ENCODE results near the gene CES4A. TPM values are rescaled to one million over a fixed set of nuclear protein-coding genes. Genes with fewer than 3 reads are reported as not detected.
A peak's percentile ranks its signal among the peaks of the same experiment; 100 is the strongest.

Gene CES4A
- total and polyA plus RNA-seq, 9 of the 15 experiments (the other 6 are each of a cell fraction or from before 2014, with no cell fraction given) = 0.09 to 0.13 (median 0.11) TPM; not detected in 6

DNA sequence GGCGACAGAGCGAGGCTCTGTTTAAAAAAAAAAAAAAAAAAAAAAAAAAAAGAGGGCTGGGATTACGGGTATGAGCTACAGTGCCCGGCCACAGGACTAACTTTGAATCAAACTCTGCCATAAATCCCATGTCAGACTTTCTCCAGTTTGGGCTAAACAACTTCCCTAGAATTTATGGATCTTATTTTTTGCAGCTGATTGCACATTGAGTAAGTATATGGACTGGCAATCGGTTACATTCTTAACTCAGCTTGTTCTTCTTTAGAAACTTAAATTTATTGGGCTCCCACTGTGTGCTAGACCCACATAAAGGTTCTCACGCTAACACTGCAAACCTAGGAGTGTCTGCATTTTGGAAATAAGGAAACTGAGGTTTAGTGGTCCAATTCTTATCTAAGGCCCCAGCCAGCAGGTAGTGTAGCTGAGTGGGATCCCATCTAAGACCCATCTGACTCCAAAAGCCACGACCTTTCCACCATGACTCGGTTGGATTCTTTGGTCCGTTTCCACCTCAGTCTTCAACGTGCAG lies 39.8 kb downstream of the CES4A start:
- peak overlapping the region; percentile 94 for H3K27ac ChIP-seq (ENCODE audit: extremely low read depth, low read depth, low read length)
- peak overlapping the region; percentile 96 for H2AFZ ChIP-seq (ENCODE audit: low read depth, low read length)
- H4K20me1 ChIP-seq (replicated peaks; ENCODE audit: control insufficient read depth, insufficient read depth, low read length) = no peaks in the 10 kb centered on the region; the same call in none of the 2 replicates
- peak; percentile 90 for FAIRE-seq
- H3K36me3 ChIP-seq (ENCODE audit: control insufficient read depth, insufficient read depth, low read length) = peaks cover 26% of the 10 kb centered on the region; the same call in 2 of the 3 replicates
- no peaks in the 10 kb centered on the region for H3K9me1 ChIP-seq (ENCODE audit: control insufficient read depth, insufficient read depth, low read length)
- 13% methylated on average over 8 of the region's 10 CpGs for WGBS (ENCODE audit: insufficient coverage, low coverage, missing lambda C conversion rate)
- peak overlapping the region; percentile 85 for H3K4me2 ChIP-seq (ENCODE audit: insufficient read depth, low read length)
- POLR2A ChIA-PET = interaction anchor here (0.6 to 1.6 kb wide), 7 partner anchors 10 to 343 kb away, joined by 3 to 15 read pairs (median 3); no protein-coding TSS in a partner anchor
- TSS peak; percentile 98 for BruUV-seq (replicated peaks)
- no peak; the same call in 2 of the 3 replicates for ATAC-seq
- H3K27me3 ChIP-seq (ENCODE audit: control insufficient read depth in 2 of 2, insufficient read depth in 2 of 2, low read length in 2 of 2) = no peaks in the 10 kb centered on the region
- CTCF ChIA-PET (ENCODE audit: low intra/inter-chr PET ratio) = interaction anchor here (0.6 kb wide), 1 partner anchor 208 kb away, joined by 5 read pairs; no protein-coding TSS in a partner anchor
- H3K79me2 ChIP-seq (ENCODE audit: control insufficient read depth, insufficient read depth, low read length) = peaks cover 48% of the 10 kb centered on the region
- in situ Hi-C loops (cut with MboI) = no loop called here
- H3K4me1 ChIP-seq (replicated peaks in 1 of 2; ENCODE audit: control insufficient read depth in 2 of 2, insufficient read depth in 2 of 2, low read length in 2 of 2) = peaks cover 13 to 29% of the 10 kb centered on the region in 2 experiments
- intact Hi-C loops (cut with micrococcal nuclease) = loop anchor here (2.0 kb wide), 1 partner anchor 219 kb away; the partner anchor contains the start of gene FHOD1
- no peaks in the 10 kb centered on the region for H3K9me3 ChIP-seq (replicated peaks; ENCODE audit: control insufficient read depth, insufficient read depth, low read depth, low read length)
- peak overlapping the region; percentile 90 to 98 for H3K9ac ChIP-seq (ENCODE audit: insufficient read depth in 1 of 2, low read depth in 2 of 2, low read length in 2 of 2)
- H3K4me3 ChIP-seq = peak overlapping the region; percentile 51
- DNase-seq (ENCODE audit: extremely low read depth in 1 of 4, low spot score in 3 of 4) = no peak
- TF ChIP-seq ZNF592 (IDR thresholded peaks at IDR 0.05) (no peak; the same call in 1 of the 2 replicates), TSHZ1 (CRISPR knock-in tag; IDR thresholded peaks at IDR 0.05) (no peak), MYNN (IDR thresholded peaks at IDR 0.05) (no peak), MYNN (CRISPR knock-in tag; IDR thresholded peaks at IDR 0.05) (no peak), ELF4 (CRISPR knock-in tag; IDR thresholded peaks at IDR 0.05) (no peak), ETV6 (IDR thresholded peaks at IDR 0.05; ENCODE audit: borderline replicate concordance in 1 of 2, low read depth in 2 of 2, low read length in 1 of 2) (no peak), ETV6 (CRISPR knock-in tag; IDR thresholded peaks at IDR 0.05; ENCODE audit: borderline replicate concordance) (no peak), GTF2F1 (IDR thresholded peaks at IDR 0.05; ENCODE audit: low read depth, low read length) (no peak), HEY1 (CRISPR knock-in tag; IDR thresholded peaks at IDR 0.05; ENCODE audit: borderline replicate concordance) (no peak)
- TF ChIP-seq, protein P1, sequence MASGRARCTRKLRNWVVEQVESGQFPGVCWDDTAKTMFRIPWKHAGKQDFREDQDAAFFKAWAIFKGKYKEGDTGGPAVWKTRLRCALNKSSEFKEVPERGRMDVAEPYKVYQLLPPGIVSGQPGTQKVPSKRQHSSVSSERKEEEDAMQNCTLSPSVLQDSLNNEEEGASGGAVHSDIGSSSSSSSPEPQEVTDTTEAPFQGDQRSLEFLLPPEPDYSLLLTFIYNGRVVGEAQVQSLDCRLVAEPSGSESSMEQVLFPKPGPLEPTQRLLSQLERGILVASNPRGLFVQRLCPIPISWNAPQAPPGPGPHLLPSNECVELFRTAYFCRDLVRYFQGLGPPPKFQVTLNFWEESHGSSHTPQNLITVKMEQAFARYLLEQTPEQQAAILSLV (tag; IDR thresholded peaks at IDR 0.05) = no peak
- TF ChIP-seq, protein P2, sequence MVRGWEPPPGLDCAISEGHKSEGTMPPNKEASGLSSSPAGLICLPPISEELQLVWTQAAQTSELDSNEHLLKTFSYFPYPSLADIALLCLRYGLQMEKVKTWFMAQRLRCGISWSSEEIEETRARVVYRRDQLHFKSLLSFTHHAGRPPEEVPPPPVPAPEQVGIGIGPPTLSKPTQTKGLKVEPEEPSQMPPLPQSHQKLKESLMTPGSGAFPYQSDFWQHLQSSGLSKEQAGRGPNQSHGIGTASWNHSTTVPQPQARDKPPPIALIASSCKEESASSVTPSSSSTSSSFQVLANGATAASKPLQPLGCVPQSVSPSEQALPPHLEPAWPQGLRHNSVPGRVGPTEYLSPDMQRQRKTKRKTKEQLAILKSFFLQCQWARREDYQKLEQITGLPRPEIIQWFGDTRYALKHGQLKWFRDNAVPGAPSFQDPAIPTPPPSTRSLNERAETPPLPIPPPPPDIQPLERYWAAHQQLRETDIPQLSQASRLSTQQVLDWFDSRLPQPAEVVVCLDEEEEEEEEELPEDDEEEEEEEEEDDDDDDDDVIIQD (CRISPR knock-in tag; IDR thresholded peaks at IDR 0.05) = no peak

Data from K562 (cell line).